ENCODE measurements around the gene HNMT.
A peak's percentile ranks its signal among the peaks of the same experiment; 100 is the strongest.
"Not testable (repeated sequence)": the region's sequence is repeated elsewhere in the genome, so short reads cannot be mapped to it uniquely, and the experiment has no call there.

The HNMT gene

GRCh38 chr2:137947032-137947727 lies 17.1 kb upstream of the HNMT start:
- DNase-seq: no peak

DNA sequence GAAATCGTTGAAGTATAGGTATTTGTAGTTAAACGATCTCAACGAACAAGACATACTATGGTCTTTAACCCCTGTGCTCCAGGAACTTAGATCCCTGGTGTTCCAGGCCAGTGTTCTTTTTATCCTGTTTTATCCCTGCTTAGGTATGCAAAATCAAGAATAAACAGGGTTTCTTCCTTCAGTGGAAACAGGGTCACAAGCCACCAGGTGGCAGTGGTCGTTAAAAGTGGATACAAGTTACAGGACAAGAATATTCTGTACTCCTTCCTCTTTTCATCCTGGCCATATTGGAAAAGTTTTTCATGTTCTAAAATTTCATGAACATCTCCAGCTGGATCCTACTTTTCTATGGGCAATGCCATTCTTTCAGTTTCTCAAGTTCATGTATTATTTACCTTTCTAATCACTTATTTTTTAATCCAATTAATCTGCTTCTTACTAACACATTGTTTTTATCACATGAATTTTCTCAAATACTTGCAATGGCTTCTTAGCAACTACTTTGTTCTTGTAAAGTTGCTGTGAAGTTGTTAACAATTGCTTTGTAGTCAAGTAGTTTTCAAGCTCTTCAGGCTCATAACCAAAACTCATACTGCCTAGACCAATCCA lies 16.4 kb upstream of the HNMT start:
- DNase-seq: peak; percentile 47

GRCh38 chr2:137948894-137949293 lies 15.4 kb upstream of the HNMT start:
- DNase-seq: no peak

DNA sequence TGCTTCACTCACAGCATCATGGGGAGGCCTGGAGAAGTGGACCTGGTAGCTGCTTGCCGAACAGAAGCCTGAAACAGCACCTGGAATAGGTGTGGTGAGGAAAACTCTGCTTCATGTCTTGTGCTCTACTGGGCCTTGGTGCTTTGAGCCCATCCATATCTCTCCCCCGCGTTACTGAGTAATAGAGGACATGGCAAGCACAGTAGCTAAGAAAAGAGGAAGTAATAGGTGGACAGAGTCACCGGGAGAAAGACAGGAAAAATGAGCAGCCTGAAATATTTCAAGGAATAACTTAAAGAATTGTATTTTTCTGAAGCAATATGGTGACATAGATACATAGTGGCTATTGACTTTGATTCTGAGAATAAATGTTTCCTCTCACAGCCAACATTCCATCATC lies 14.0 kb upstream of the HNMT start:
- no peak for DNase-seq

GRCh38 chr2:137951586-137951985 lies 12.7 kb upstream of the HNMT start:
- DNase-seq: no peak

GRCh38 chr2:137952586-137953129 lies 11.6 kb upstream of the HNMT start:
- no peak for DNase-seq

GRCh38 chr2:137955536-137955935 lies 8.7 kb upstream of the HNMT start:
- DNase-seq: no peak

GRCh38 chr2:137957033-137957432 lies 7.2 kb upstream of the HNMT start:
- no peak for DNase-seq

- DNase-seq: no peak
Observed at GRCh38 chr2:137959166-137959565, 5.1 kb upstream of the HNMT start.

- no peak for DNase-seq
Observed at GRCh38 chr2:137960223-137960622, 4.0 kb upstream of the HNMT start.

DNA sequence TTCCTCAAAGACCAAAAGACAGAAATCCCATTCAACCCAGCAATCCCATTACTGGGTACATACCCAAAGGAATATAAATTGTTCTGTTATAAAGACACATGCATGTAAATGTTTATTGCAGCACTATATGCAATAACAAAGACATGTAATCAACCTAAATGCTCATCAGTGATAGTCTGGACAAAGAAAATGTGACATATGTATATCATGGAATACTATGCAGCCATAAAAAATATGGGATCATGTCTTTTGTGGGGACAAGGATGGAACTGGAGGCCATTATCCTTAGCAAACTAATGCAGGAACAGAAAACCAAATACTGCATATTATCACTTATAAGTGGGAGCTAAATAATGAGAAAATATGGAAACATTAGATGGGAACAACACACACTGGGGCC lies 2.7 kb upstream of the HNMT start:
- no peak for DNase-seq

DNA sequence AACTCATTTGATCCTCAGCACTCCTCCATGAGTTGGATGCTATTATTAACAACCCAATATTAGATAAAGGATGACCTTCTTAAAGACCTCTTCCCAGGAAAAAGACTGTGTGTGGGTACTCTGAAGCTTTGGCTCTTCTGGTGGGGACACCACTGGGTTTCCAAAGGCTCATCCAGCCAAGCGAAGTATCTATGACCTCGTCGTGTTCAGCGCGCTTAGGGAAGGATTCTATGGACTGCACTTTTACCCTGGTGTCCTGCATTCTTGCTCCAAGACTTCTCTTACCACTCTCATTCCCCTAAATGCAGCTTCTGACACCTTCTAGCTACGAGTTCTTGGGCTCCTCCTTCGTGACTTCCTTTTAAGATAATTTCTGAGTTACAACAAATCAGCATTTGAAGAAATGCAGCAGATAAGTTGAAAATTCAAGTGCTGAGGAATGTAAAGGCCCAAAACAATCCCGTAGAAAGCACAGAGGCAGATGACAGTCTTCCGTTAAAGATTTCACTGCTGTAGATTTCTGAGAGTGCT lies 673 bp upstream of the HNMT start:
- DNase-seq: no peak

- no peak for DNase-seq
Observed at GRCh38 chr2:137964859-137965459, 686 bp downstream of the HNMT start.

DNA sequence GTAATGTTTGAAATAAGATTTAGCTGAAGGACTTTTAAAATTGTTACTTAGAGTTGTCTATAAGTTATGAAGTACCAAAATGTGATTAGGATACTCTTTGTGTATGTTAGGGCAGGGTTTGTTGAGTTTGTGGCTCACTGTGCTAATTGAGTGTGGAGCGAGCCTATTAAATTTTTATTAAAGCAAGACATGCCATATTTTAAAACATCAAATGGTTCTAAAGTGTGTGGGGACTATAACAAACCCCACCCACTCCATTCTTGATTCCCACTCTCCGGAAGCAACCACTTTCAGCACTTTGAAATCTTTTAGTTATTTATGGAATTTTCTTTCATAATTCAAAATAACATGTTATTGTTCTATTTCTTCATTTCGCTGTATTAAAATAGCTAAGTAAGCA lies 1.8 kb downstream of the HNMT start:
- no peak for DNase-seq

DNA sequence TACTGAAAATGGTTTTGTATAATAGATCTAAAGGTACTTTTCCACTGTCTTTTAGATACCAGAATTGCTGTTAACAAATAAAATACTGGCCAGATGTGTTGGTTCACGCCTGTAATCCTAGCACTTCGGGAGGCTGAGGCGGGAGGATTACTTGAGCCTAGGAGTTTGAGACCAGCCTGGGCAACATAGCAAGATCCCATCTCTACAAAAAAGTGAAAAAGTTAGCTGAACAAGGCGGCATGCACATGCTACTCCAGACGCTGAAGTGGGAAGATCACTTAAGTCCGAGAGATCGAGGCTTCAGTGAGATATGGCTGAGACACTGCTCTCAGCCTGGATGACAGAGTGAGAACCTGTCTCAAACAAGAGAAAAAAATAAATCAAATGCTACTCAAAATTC lies 2.8 kb downstream of the HNMT start:
- DNase-seq: no peak

- DNase-seq: no peak
Observed at GRCh38 chr2:137968477-137969417, 4.5 kb downstream of the HNMT start.

DNA sequence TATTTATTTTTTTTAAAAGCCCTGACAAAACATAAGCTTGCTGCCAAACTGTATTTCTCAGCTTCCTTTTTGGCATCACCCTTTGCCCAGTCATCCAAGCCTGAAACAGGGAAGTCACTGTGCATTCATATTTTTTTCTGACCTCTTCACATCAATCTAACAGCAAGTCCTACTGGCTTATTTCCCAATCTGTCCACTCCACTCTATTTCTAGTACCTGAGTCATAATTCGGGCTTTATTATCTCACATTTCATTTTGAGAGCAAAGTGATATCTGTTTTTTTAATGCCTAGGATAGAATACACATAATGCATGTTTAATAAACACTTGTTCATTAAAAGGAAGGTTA lies 5.1 kb downstream of the HNMT start:
- no peak for DNase-seq

DNA sequence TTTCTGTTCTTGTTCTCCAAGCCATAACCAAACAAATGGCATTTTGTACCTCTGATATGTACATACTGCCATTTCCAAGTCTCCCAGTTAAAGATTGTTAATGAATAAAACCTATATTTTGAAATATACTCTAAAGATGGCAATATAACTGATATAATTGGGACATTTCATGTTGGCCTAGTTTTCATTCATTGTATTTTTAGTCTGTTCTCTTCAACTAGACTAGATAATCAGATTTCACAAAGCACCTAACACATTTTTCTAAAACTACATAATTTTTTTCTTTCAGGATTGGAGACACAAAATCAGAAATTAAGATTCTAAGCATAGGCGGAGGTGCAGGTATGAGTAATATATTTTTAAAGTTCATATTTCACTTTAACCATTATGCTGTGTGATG lies 5.6 kb downstream of the HNMT start:
- DNase-seq: no peak

DNA sequence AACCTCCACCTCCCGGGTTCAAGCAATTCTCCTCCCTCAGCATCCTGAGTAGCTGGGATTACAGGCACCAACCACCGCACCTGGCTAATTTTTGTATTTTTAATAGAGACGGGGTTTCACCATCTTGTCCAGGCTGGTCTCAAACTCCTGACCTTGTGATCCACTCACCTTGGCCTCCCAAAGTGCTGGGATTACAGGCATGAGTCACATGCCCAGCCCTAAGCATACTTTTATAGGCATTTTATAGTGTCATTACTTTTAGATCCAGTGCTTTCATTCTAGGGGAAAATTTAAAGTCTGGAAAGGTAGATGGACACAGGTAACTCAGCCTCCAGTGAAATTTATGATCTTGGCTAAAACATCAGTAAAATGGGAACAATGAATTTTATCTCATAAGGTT lies 7.0 kb downstream of the HNMT start:
- DNase-seq: not testable (repeated sequence)

DNA sequence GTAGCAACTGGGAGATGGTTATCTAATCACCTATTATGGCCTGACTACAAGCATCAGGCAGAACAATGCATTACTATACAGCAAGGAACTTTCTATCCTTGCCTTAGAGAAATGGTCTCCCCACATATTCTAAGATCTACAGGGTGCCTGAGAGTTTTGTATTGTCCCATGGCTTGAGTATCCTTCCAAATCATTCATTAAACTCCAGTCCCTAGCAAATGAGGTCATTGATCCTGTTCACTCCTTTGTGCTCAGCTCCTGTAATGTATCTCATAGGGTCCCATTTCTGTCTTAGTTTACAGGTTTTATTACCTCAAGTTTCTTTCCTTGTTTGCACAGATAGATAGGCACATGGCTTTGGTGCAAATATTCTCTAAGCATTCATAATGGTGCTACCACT lies 9.0 kb downstream of the HNMT start:
- DNase-seq: no peak

DNA sequence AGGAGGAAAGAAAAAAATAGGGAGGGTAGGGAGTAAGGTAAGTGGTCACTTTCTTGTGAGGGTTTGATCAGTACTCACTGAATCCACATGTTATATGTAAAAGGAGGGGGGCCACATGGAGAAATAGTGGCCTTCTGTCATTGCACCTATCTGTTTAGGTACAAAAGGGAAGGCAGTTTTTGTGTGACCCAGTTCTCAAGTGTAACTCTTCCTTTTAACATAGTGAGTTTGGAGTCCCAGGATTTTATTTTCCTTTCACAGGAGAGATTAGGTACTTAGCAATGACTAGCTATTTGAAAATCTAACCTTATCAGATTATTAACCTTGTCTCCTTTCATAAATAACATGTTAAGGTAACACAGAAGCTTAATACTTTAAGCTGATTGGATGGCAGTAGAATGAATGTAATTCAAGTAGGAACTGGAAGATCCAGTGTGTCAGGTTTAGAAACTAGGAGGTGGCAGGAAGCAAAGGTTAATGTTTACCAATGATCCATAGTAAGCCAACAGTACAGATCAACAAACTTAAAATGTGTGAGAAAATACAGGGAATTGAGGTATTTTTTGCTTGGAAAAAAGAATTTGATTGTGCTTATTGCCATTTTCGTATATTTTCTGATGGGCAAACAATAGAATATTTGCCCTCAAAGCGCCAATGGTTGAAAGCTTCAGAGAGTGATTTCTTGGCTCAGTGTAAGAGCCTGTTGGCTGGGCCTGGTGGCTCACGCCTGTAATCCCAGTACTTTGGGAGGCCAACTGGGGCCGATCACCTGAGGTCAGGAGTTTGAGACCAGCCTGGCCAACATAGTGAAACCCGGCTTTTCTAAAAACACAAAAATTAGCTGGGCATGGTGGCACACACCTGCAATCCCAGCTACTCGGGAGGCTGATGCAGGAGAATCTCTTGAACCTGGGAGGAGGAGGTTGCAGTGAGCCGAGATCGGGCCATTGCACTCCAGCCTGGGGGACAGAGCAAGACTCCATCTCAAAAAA lies 11.3 kb downstream of the HNMT start:
- no peak for DNase-seq

GRCh38 chr2:137976274-137976673 lies 12.0 kb downstream of the HNMT start:
- DNase-seq: no peak

All from stimulated activated CD4-positive, alpha-beta T cell treated with anti-CD3 and anti-CD28 coated beads, Interleukin-15, amount 100 ng/mL, for 24 hours (primary cell).